K562 (cell line): ENCODE results near the gene CREB3L1. TPM values are rescaled to one million over a fixed set of nuclear protein-coding genes. Genes with fewer than 3 reads are reported as not detected.

Experiments
- CBX3 ChIP-seq, 2 experiments: IDR thresholded peaks; 1 replicate in 1 of 2; 2 replicates in 1 of 2; pipeline ENCODE4 v1.6.1; 2012; ENCODE audit warnings: inconsistent platforms in 2 of 2, low read length in 2 of 2, borderline replicate concordance in 1 of 2, control low read depth in 1 of 2
- EGR1 ChIP-seq: fragments of 450-650 bp; conservative IDR thresholded peaks from 2 replicates; pipeline ENCODE4 v1.6.1; 2017; ENCODE audit warnings: mild to moderate bottlenecking
- FOSL1 ChIP-seq: fragments of 200-800 bp; sonication (Bioruptor generic); conservative IDR thresholded peaks from 2 replicates; pipeline ENCODE4 v1.6.1; 2016; ENCODE audit warnings: missing genetic modification characterization, missing compliant biosample characterization
- GABPB1 ChIP-seq: sonication (generic); formaldehyde crosslinking; IDR thresholded peaks from 2 replicates; pipeline ENCODE4 v1.8.0; 2022; ENCODE audit warnings: mild to moderate bottlenecking, missing genetic modification reagents
- HDAC1 ChIP-seq, 2 experiments: fragments of 450-650 bp; IDR thresholded peaks; 2 replicates each; pipeline ENCODE4 v1.6.1; 2016 to 2017; ENCODE audit warnings: inconsistent platforms in 1 of 2, mild to moderate bottlenecking in 1 of 2, moderate library complexity in 1 of 2
- JUNB ChIP-seq: fragments of 450-650 bp; formaldehyde crosslinking; conservative IDR thresholded peaks from 2 replicates; pipeline ENCODE4 v1.4.0; 2020; ENCODE audit warnings: mild to moderate bottlenecking
- MAFG ChIP-seq: fragments of 450-650 bp; conservative IDR thresholded peaks from 2 replicates; pipeline ENCODE4 v1.6.1; 2016; ENCODE audit warnings: missing genetic modification characterization, missing compliant biosample characterization
- MTA3 ChIP-seq: fragments of 450-650 bp; formaldehyde crosslinking; IDR thresholded peaks from 2 replicates; pipeline ENCODE4 v1.6.1; 2017; ENCODE audit warnings: mild to moderate bottlenecking, borderline replicate concordance
- NONO ChIP-seq, 2 experiments: fragments of 200-400 bp in 1 of 2; fragments of 450-650 bp in 1 of 2; formaldehyde crosslinking in 1 of 2; IDR thresholded peaks; 2 replicates each; pipeline ENCODE4 v1.6.1; 2017; ENCODE audit warnings: low read depth in 2 of 2, mild to moderate bottlenecking in 2 of 2, moderate library complexity in 2 of 2, low read length in 1 of 2
- PHB2 ChIP-seq: fragments of 450-650 bp; IDR thresholded peaks from 2 replicates; pipeline ENCODE4 v1.6.1; 2017; ENCODE audit warnings: low read depth
- SIN3B ChIP-seq: fragments of 450-650 bp; IDR thresholded peaks from 2 replicates; pipeline ENCODE4 v1.6.1; 2017; ENCODE audit warnings: low read depth, mild to moderate bottlenecking, moderate library complexity
- SUPT5H ChIP-seq: fragments of 450-650 bp; IDR thresholded peaks from 2 replicates; pipeline ENCODE4 v1.6.1; 2016
- TARDBP ChIP-seq: fragments of 450-650 bp; IDR thresholded peaks from 2 replicates; pipeline ENCODE4 v1.6.1; 2016
- TEAD4 ChIP-seq, 2 experiments: sonication (generic) in 1 of 2; formaldehyde crosslinking in 1 of 2; IDR thresholded peaks; 2 replicates each; pipeline versions ENCODE4 v1.6.1 to v1.8.0; 2012 to 2022; ENCODE audit warnings: borderline replicate concordance in 1 of 2, inconsistent platforms in 1 of 2, low read length in 1 of 2, mild to moderate bottlenecking in 1 of 2, missing genetic modification reagents in 1 of 2
- ZSCAN32 ChIP-seq: fragments of 450-650 bp; formaldehyde crosslinking; IDR thresholded peaks from 2 replicates; pipeline ENCODE4 v1.4.0; 2020; ENCODE audit warnings: mild to moderate bottlenecking, moderate library complexity
- polyA plus RNA-seq, 8 experiments: library from polyadenylated mRNA; depleted of rRNA in 4 of 8; stranded (reverse) in 5 of 8; unstranded in 3 of 8; fragments of >200 nt; fragmentation: Nextera tagmentation in 2 of 8; fragmentation: Illumina TruSeq in 1 of 8; extraction: Ambion mirVana in 2 of 8; extraction: Trizol in 1 of 8; gene quantifications; 2 replicates each; pipeline versions ENCODE4 v1.2.1 to v1.2.3, GENCODE V29; 2011 to 2014; ENCODE audit warnings: inconsistent platforms in 1 of 8, missing spikeins in 1 of 8
- total RNA-seq, 7 experiments: library from RNA; depleted of rRNA in 6 of 7; stranded (reverse); fragments of >200 nt in 6 of 7; fragmentation: Illumina TruSeq in 2 of 7; extraction: Trizol in 2 of 7; gene quantifications; 2 replicates each; pipeline versions ENCODE4 v1.2.1 to v1.2.3, GENCODE V29; 2011 to 2021; ENCODE audit warnings: low replicate concordance in 1 of 7
- TF ChIP-seq, protein P1 (sequence below): fragments of 250-450 bp; sonication (Bioruptor Pico); IDR thresholded peaks from 2 replicates; pipeline ENCODE4 v1.8.0; 2021; ENCODE audit warnings: mild to moderate bottlenecking, moderate library complexity
- TF ChIP-seq, protein P2 (sequence below): fragments of 450-650 bp; formaldehyde crosslinking; IDR thresholded peaks from 2 replicates; pipeline ENCODE4 v1.4.0; 2020; ENCODE audit warnings: mild to moderate bottlenecking, moderate library complexity
- TF ChIP-seq, protein P3 (sequence below): IDR thresholded peaks from 2 replicates; pipeline ENCODE4 v1.6.1; 2016; ENCODE audit warnings: missing genetic modification characterization, missing compliant biosample characterization
- TF ChIP-seq, protein P4 (sequence below): fragments of 450-650 bp; IDR thresholded peaks from 2 replicates; pipeline ENCODE4 v1.6.1; 2017; ENCODE audit warnings: antibody characterized with exemption

The CREB3L1 gene
- total and polyA plus RNA-seq, 9 of the 15 experiments (the other 6 are each of a cell fraction or from before 2014, with no cell fraction given) = 1.2 to 27.6 (median 3.7) TPM

DNA sequence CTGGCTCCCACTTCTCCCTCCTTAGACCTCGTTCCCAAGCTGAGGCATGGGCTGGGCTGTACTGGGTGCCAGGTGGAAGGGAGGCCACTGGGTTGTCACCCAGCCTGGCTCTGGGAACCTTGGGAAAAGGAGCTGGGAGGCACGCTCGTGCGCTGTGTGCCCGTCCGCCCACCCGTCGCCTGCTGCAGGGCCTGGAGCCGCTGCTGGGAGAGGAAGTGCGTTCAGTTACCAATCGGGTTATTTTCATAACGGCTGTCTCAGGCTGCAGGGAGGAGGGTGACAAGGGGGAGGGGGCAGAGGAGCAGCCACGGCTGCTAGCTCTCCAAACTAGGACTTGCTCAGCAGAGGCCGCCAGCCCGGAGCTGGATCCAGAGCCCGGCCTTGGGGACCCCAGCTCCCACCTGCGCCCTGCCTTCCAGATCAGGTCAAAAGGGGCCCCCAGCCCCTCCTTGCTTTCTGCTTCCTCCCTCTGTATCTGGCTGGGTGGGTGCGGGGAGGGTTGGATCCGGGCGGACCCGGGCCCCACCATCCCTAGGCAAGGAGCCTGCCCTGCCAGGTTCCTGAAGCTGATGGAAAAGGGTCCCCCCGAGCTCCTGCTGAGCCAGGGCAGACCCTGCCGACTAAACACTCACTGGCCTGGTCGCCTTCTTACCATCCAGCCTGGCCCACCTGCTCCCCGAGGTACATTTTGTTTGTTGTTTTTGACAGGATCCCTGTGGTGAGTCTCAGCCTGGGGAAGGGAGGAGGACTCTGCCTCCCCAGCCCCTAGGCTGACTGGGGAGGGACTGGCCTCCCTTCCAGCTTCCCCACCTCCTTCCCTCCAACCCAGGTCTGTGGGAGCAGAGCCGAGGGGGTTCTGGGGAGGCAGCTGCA is 84.1 kb downstream of the CREB3L1 start (continued):
- TF ChIP-seq, protein P1, sequence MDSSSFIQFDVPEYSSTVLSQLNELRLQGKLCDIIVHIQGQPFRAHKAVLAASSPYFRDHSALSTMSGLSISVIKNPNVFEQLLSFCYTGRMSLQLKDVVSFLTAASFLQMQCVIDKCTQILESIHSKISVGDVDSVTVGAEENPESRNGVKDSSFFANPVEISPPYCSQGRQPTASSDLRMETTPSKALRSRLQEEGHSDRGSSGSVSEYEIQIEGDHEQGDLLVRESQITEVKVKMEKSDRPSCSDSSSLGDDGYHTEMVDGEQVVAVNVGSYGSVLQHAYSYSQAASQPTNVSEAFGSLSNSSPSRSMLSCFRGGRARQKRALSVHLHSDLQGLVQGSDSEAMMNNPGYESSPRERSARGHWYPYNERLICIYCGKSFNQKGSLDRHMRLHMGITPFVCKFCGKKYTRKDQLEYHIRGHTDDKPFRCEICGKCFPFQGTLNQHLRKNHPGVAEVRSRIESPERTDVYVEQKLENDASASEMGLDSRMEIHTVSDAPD = no peak
- TF ChIP-seq GABPB1 (CRISPR knock-in tag) = peak; percentile 65
- TF ChIP-seq SUPT5H = peak; percentile 54
- peak; percentile 82 for TF ChIP-seq EGR1
- 0 out of 2 replicates have a peak, but pooled peaks have one; percentile 27 for TF ChIP-seq TARDBP
- TF ChIP-seq, protein P2, sequence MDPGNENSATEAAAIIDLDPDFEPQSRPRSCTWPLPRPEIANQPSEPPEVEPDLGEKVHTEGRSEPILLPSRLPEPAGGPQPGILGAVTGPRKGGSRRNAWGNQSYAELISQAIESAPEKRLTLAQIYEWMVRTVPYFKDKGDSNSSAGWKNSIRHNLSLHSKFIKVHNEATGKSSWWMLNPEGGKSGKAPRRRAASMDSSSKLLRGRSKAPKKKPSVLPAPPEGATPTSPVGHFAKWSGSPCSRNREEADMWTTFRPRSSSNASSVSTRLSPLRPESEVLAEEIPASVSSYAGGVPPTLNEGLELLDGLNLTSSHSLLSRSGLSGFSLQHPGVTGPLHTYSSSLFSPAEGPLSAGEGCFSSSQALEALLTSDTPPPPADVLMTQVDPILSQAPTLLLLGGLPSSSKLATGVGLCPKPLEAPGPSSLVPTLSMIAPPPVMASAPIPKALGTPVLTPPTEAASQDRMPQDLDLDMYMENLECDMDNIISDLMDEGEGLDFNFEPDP (CRISPR knock-in tag) = no peak
- TF ChIP-seq JUNB (CRISPR knock-in tag) = no peak
- no peak for TF ChIP-seq MAFG
- no peak for TF ChIP-seq ZSCAN32 (CRISPR knock-in tag)
- no peak for TF ChIP-seq FOSL1
- TF ChIP-seq, protein P3, sequence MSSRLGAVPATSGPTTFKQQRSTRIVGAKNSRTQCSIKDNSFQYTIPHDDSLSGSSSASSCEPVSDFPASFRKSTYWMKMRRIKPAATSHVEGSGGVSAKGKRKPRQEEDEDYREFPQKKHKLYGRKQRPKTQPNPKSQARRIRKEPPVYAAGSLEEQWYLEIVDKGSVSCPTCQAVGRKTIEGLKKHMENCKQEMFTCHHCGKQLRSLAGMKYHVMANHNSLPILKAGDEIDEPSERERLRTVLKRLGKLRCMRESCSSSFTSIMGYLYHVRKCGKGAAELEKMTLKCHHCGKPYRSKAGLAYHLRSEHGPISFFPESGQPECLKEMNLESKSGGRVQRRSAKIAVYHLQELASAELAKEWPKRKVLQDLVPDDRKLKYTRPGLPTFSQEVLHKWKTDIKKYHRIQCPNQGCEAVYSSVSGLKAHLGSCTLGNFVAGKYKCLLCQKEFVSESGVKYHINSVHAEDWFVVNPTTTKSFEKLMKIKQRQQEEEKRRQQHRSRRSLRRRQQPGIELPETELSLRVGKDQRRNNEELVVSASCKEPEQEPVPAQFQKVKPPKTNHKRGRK = no peak
- no peak for TF ChIP-seq TEAD4 (IDR thresholded peaks at IDR 0.05; ENCODE audit: low read length)
- TF ChIP-seq TEAD4 (CRISPR knock-in tag; IDR thresholded peaks at IDR 0.05; ENCODE audit: borderline replicate concordance) = no peak
- TF ChIP-seq MTA3 = no peak
- TF ChIP-seq PHB2 = no peak
- TF ChIP-seq SIN3B = peak; percentile 43; the same call in 1 of the 2 replicates
- peak in 1 of 2 experiments; percentile 46; a peak in 1 of 4 replicates for TF ChIP-seq HDAC1 (IDR thresholded peaks at IDR 0.05)
- TF ChIP-seq, protein P4, sequence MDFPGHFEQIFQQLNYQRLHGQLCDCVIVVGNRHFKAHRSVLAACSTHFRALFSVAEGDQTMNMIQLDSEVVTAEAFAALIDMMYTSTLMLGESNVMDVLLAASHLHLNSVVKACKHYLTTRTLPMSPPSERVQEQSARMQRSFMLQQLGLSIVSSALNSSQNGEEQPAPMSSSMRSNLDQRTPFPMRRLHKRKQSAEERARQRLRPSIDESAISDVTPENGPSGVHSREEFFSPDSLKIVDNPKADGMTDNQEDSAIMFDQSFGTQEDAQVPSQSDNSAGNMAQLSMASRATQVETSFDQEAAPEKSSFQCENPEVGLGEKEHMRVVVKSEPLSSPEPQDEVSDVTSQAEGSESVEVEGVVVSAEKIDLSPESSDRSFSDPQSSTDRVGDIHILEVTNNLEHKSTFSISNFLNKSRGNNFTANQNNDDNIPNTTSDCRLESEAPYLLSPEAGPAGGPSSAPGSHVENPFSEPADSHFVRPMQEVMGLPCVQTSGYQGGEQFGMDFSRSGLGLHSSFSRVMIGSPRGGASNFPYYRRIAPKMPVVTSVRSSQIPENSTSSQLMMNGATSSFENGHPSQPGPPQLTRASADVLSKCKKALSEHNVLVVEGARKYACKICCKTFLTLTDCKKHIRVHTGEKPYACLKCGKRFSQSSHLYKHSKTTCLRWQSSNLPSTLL = no peak
- TF ChIP-seq CBX3 (IDR thresholded peaks at IDR 0.05; ENCODE audit: borderline replicate concordance in 1 of 2, low read length in 2 of 2) = no peak
- no peak for TF ChIP-seq NONO (IDR thresholded peaks at IDR 0.05; ENCODE audit: low read depth in 2 of 2, low read length in 1 of 2)
